Forelimb muscle (tissue), 1 donor: ENCODE data around the gene CDH7. TPM values are rescaled to one million over a fixed set of nuclear protein-coding genes. Genes with fewer than 3 reads are reported as not detected.

Experiments
- DNase-seq: peaks from one replicate; pipeline ENCODE4 v3.0.0-alpha.2; 2013; ENCODE audit warnings: low read depth
- polyA plus RNA-seq: library from polyadenylated mRNA; unstranded; fragments of 120-200 nt; gene quantifications from one replicate; pipeline ENCODE4 v1.2.1, GENCODE V29; 2013; ENCODE audit not compliant: insufficient read length

The CDH7 gene
- polyA plus RNA-seq, 1 donor, result 0.51 TPM

GRCh38 chr18:65907281-65907680, 156.5 kb downstream of the CDH7 start:
- DNase-seq, result no peak

GRCh38 chr18:65919018-65919417, 168.2 kb downstream of the CDH7 start:
- no peak for DNase-seq

- DNase-seq, result no peak
These were observed 168.9 kb downstream of the CDH7 start for GRCh38 chr18:65919663-65920062.

GRCh38 chr18:65922103-65922502, 171.3 kb downstream of the CDH7 start:
- DNase-seq, result no peak

- DNase-seq, result no peak
These were observed 174.1 kb downstream of the CDH7 start for GRCh38 chr18:65924904-65925303.

GRCh38 chr18:65934874-65935273, 184.1 kb downstream of the CDH7 start:
- no peak for DNase-seq

- DNase-seq, result no peak
These were observed 185.9 kb downstream of the CDH7 start for GRCh38 chr18:65936678-65937077.

GRCh38 chr18:65937180-65937579, 186.4 kb downstream of the CDH7 start:
- DNase-seq, result no peak

GRCh38 chr18:65938592-65939372, 188.0 kb downstream of the CDH7 start:
- DNase-seq, result no peak
